Cardiac muscle cell (in vitro differentiated cells and primary cell): Measurements from ENCODE around the gene NPAS4. TPM values are rescaled to one million over a fixed set of nuclear protein-coding genes. Genes with fewer than 3 reads are reported as not detected.

Experiments used
- DNase-seq, 2 donors: peaks; one replicate each; pipeline versions ENCODE4 v3.0.0 to v3.0.0-alpha.2; 2010 to 2017; ENCODE audit warnings: low read depth in 1 of 2, low spot score in 1 of 2
- H3K27ac ChIP-seq: fragments of 200-600 bp; sonication (generic); 2 replicates; pipeline ENCODE4 v1.5.1; 2016
- H3K27me3 ChIP-seq: fragments of 200-600 bp; sonication (generic); 2 replicates; pipeline ENCODE4 v1.6.0; 2016; ENCODE audit warnings: control low read depth
- H3K36me3 ChIP-seq: fragments of 200-600 bp; sonication (generic); 2 replicates; pipeline ENCODE4 v1.5.1; 2016; ENCODE audit warnings: control low read depth
- H3K4me1 ChIP-seq: fragments of 200-600 bp; sonication (generic); 2 replicates; pipeline ENCODE4 v1.8.1; 2017; ENCODE audit warnings: low read depth, mild to moderate bottlenecking, mixed run types
- H3K4me3 ChIP-seq: fragments of 200-600 bp; sonication (generic); 2 replicates; pipeline ENCODE4 v1.5.1; 2016; ENCODE audit warnings: mild to moderate bottlenecking
- H3K9me3 ChIP-seq: fragments of 200-600 bp; sonication (generic); 2 replicates; pipeline ENCODE4 v1.5.1; 2017; ENCODE audit warnings: low read depth, mild to moderate bottlenecking, control low read depth
- CTCF ChIP-seq: IDR thresholded peaks from 2 replicates; pipeline ENCODE4 v1.5.1; 2012; ENCODE audit warnings: low read depth, mild to moderate bottlenecking, low read length
- polyA plus RNA-seq: library from polyadenylated mRNA; unstranded; fragments of >200 nt; fragmentation: Nextera tagmentation; extraction: Ambion mirVana; gene quantifications from 2 replicates; pipeline ENCODE4 v1.2.1, GENCODE V29; 2016
- total RNA-seq: library from RNA; depleted of rRNA; stranded (reverse); fragments of >200 nt; gene quantifications from 2 replicates; pipeline ENCODE4 v1.2.3, GENCODE V29; 2016

The NPAS4 gene
- total and polyA plus RNA-seq, 2 experiments from 2014 or later = 1.2 TPM; not detected in 1

DNA sequence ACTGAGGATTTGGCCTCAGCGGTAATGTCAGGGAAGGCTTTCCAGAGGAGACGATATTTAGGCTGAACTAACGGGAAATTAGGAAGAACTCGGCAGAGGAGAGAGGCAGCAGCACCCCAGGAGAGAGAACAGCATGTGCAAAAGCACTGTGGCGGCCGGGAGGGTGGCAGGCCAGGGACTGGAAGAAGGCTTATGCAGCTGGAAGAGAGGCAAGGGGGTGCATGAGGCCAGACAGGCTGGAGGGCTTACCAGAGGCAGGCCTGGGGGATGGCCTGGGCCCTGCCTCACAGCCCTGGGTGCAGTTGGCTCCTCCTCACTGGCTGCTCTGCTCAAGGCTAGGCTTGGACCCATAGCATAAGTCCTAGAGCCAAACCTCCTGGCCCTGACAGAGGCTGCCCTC is 7.7 kb upstream of the NPAS4 start:
- no peaks in the 10 kb centered on the region for H3K9me3 ChIP-seq
- no peak for TF ChIP-seq CTCF
- DNase-seq = no peak
- no peak overlapping the region for H3K4me3 ChIP-seq
- H3K27me3 ChIP-seq = no peaks in the 10 kb centered on the region
- H3K36me3 ChIP-seq = no peaks in the 10 kb centered on the region
- no peak overlapping the region for H3K27ac ChIP-seq
- H3K4me1 ChIP-seq = peaks cover 38% of the 10 kb centered on the region

GRCh38 chr11:66414120-66414934 is 6.5 kb upstream of the NPAS4 start:
- peaks cover 2% of the 10 kb centered on the region for H3K27me3 ChIP-seq
- DNase-seq = no peak
- H3K9me3 ChIP-seq = no peaks in the 10 kb centered on the region
- TF ChIP-seq CTCF = no peak
- H3K27ac ChIP-seq = no peak overlapping the region
- no peak overlapping the region for H3K4me3 ChIP-seq
- H3K36me3 ChIP-seq = no peaks in the 10 kb centered on the region
- H3K4me1 ChIP-seq = peaks cover 47% of the 10 kb centered on the region

- no peak for TF ChIP-seq CTCF
- H3K36me3 ChIP-seq = no peaks in the 10 kb centered on the region
- H3K4me1 ChIP-seq = peaks cover 47% of the 10 kb centered on the region
- H3K27ac ChIP-seq = no peak overlapping the region
- H3K9me3 ChIP-seq = no peaks in the 10 kb centered on the region
- peaks cover 13% of the 10 kb centered on the region for H3K27me3 ChIP-seq
- no peak for DNase-seq
- no peak overlapping the region for H3K4me3 ChIP-seq
Measured at GRCh38 chr11:66415423-66415822, 5.4 kb upstream of the NPAS4 start.

GRCh38 chr11:66417000-66417399 is 3.8 kb upstream of the NPAS4 start:
- no peak for DNase-seq
- Histone ChIP-seq H3K27me3 (peaks cover 23% of the 10 kb centered on the region), H3K4me1 (peaks cover 44% of the 10 kb centered on the region), H3K9me3 (no peaks in the 10 kb centered on the region), H3K4me3 (no peak overlapping the region), H3K27ac (peak overlapping the region; percentile 87), H3K36me3 (no peaks in the 10 kb centered on the region)
- no peak for TF ChIP-seq CTCF

GRCh38 chr11:66418168-66418985 is 2.5 kb upstream of the NPAS4 start:
- Histone ChIP-seq H3K4me1 (peaks cover 40% of the 10 kb centered on the region), H3K4me3 (no peak overlapping the region), H3K36me3 (peaks cover 6% of the 10 kb centered on the region), H3K9me3 (no peaks in the 10 kb centered on the region), H3K27me3 (peaks cover 23% of the 10 kb centered on the region), H3K27ac (peak overlapping the region; percentile 89)
- DNase-seq = peak; percentile 97 to 98
- peak; percentile 69 for TF ChIP-seq CTCF
